HEK293T (cell line): ENCODE measurements around the gene ONECUT2.

Source experiments
- CTCF ChIA-PET: fragments of 350-600 bp; formaldehyde crosslinking; extraction: SDS; loops from one replicate; lab custom pipeline; 2021; ENCODE audit warnings: antibody characterized with exemption, inconsistent platforms; lab: Yijun Ruan, JAX
- POLR2A ChIA-PET: fragments of 350-600 bp; formaldehyde crosslinking; extraction: SDS; loops from one replicate; lab custom pipeline; 2020; ENCODE audit warnings: antibody characterized with exemption, inconsistent platforms; lab: Yijun Ruan, JAX
- DNase-seq: peaks from one replicate; pipeline ENCODE4 v3.0.0; 2012; ENCODE audit warnings: mixed read lengths; ENCODE audit errors: extremely low spot score
- ARNT ChIP-seq: fragments of 450-650 bp; IDR thresholded peaks from 2 replicates; pipeline ENCODE4 v1.6.1; 2017; ENCODE audit warnings: mild to moderate bottlenecking
- BHLHE40 ChIP-seq: fragments of 450-650 bp; IDR thresholded peaks from 2 replicates; pipeline ENCODE4 v1.6.1; 2016; ENCODE audit warnings: mild to moderate bottlenecking, moderate library complexity, borderline replicate concordance
- CTBP1 ChIP-seq: fragments of 450-650 bp; IDR thresholded peaks from 2 replicates; pipeline ENCODE4 v1.6.1; 2016; ENCODE audit warnings: borderline replicate concordance
- ELF4 ChIP-seq: fragments of 450-650 bp; IDR thresholded peaks from 2 replicates; pipeline ENCODE4 v1.6.1; 2017; ENCODE audit warnings: antibody characterized with exemption
- FOXA1 ChIP-seq: fragments of 450-650 bp; IDR thresholded peaks from 2 replicates; pipeline ENCODE4 v1.6.1; 2016; ENCODE audit warnings: mild to moderate bottlenecking
- FOXK2 ChIP-seq: fragments of 450-650 bp; IDR thresholded peaks from 2 replicates; pipeline ENCODE4 v1.6.1; 2016; ENCODE audit warnings: mild to moderate bottlenecking
- FOXM1 ChIP-seq: fragments of 450-650 bp; IDR thresholded peaks from 2 replicates; pipeline ENCODE4 v1.6.1; 2017; ENCODE audit warnings: mild to moderate bottlenecking, borderline replicate concordance
- HDGF ChIP-seq: fragments of 450-650 bp; IDR thresholded peaks from 2 replicates; pipeline ENCODE4 v1.6.1; 2017; ENCODE audit warnings: antibody characterized with exemption, borderline replicate concordance
- L3MBTL2 ChIP-seq: fragments of 450-650 bp; conservative IDR thresholded peaks from 2 replicates; pipeline ENCODE4 v1.6.1; 2016; ENCODE audit warnings: mild to moderate bottlenecking
- LEF1 ChIP-seq: fragments of 450-650 bp; IDR thresholded peaks from 2 replicates; pipeline ENCODE4 v1.6.1; 2017; ENCODE audit warnings: mild to moderate bottlenecking, borderline replicate concordance
- NFRKB ChIP-seq: fragments of 450-650 bp; IDR thresholded peaks from 2 replicates; pipeline ENCODE4 v1.6.1; 2016; ENCODE audit warnings: mild to moderate bottlenecking, moderate library complexity
- PKNOX1 ChIP-seq: fragments of 450-650 bp; IDR thresholded peaks from 2 replicates; pipeline ENCODE4 v1.6.1; 2016
- SP1 ChIP-seq: fragments of 450-650 bp; IDR thresholded peaks from 2 replicates; pipeline ENCODE4 v1.6.1; 2017
- SUZ12 ChIP-seq: fragments of 450-650 bp; IDR thresholded peaks from 2 replicates; pipeline ENCODE4 v1.6.1; 2016; ENCODE audit warnings: mild to moderate bottlenecking
- TARDBP ChIP-seq: fragments of 450-650 bp; IDR thresholded peaks from 2 replicates; pipeline ENCODE4 v1.6.1; 2016
- ZNF384 ChIP-seq: fragments of 450-650 bp; IDR thresholded peaks from 2 replicates; pipeline ENCODE4 v1.6.1; 2016

The ONECUT2 gene

GRCh38 chr18:57430079-57431001 is 4.8 kb upstream of the ONECUT2 start:
- POLR2A ChIA-PET: no interaction called here
- DNase-seq: no peak
- CTCF ChIA-PET: no interaction called here
- TF ChIP-seq LEF1: no peak
- TF ChIP-seq FOXK2: no peak
- TF ChIP-seq HDGF: no peak
- TF ChIP-seq ELF4: no peak
- no peak for TF ChIP-seq SUZ12
- no peak for TF ChIP-seq ZNF384
- TF ChIP-seq L3MBTL2: no peak

- no peak for DNase-seq
- POLR2A ChIA-PET: no interaction called here
- CTCF ChIA-PET: no interaction called here
- TF ChIP-seq ZNF384 (no peak), BHLHE40 (no peak), NFRKB (no peak), CTBP1 (no peak), ARNT (no peak), PKNOX1 (no peak), FOXA1 (no peak)
Measured at GRCh38 chr18:57431002-57431382, 4.2 kb upstream of the ONECUT2 start.

- CTCF ChIA-PET: no interaction called here
- POLR2A ChIA-PET: no interaction called here
- DNase-seq: no peak
- no peak for TF ChIP-seq HDGF
- TF ChIP-seq FOXM1: no peak
- TF ChIP-seq ARNT: no peak
- no peak for TF ChIP-seq FOXA1
- no peak for TF ChIP-seq PKNOX1
- no peak for TF ChIP-seq L3MBTL2
- TF ChIP-seq FOXK2: no peak
- TF ChIP-seq CTBP1: no peak
- TF ChIP-seq SUZ12: no peak
- TF ChIP-seq NFRKB: no peak
- TF ChIP-seq ELF4: no peak
- TF ChIP-seq LEF1: no peak
Measured at GRCh38 chr18:57431467-57432080, 3.6 kb upstream of the ONECUT2 start.

GRCh38 chr18:57432140-57432539 is 3.0 kb upstream of the ONECUT2 start:
- no peak for DNase-seq
- ChIA-PET CTCF (no interaction called here), POLR2A (no interaction called here)
- no peak for TF ChIP-seq FOXA1
- no peak for TF ChIP-seq ELF4
- TF ChIP-seq FOXK2: no peak
- TF ChIP-seq ZNF384: no peak
- TF ChIP-seq CTBP1: no peak
- TF ChIP-seq L3MBTL2: no peak
- no peak for TF ChIP-seq BHLHE40
- TF ChIP-seq HDGF: no peak
- no peak for TF ChIP-seq SP1

- no peak for DNase-seq
- ChIA-PET CTCF (interaction anchor here (0.6 to 1.2 kb wide), 2 partner anchors 13 to 178 kb away, joined by 4 read pairs; no protein-coding TSS in a partner anchor), POLR2A (no interaction called here)
- TF ChIP-seq HDGF (no peak), SP1 (no peak), TARDBP (no peak)
Measured at GRCh38 chr18:57432751-57433400, 2.3 kb upstream of the ONECUT2 start.

- ChIA-PET CTCF (interaction anchor here (0.6 to 1.2 kb wide), 2 partner anchors 12 to 178 kb away, joined by 4 read pairs; no protein-coding TSS in a partner anchor), POLR2A (no interaction called here)
- no peak for DNase-seq
- TF ChIP-seq ELF4 (no peak), ZNF384 (no peak), PKNOX1 (no peak), FOXA1 (no peak), NFRKB (no peak), TARDBP (no peak), CTBP1 (no peak), BHLHE40 (no peak)
Measured at GRCh38 chr18:57433482-57433881, 1.7 kb upstream of the ONECUT2 start.
